ENCODE data around the gene LRRC52. TPM values are rescaled to one million over a fixed set of nuclear protein-coding genes. Genes with fewer than 3 reads are reported as not detected.

LRRC52 gene
- total RNA-seq, 1 donor from 2014 or later: not detected

DNA sequence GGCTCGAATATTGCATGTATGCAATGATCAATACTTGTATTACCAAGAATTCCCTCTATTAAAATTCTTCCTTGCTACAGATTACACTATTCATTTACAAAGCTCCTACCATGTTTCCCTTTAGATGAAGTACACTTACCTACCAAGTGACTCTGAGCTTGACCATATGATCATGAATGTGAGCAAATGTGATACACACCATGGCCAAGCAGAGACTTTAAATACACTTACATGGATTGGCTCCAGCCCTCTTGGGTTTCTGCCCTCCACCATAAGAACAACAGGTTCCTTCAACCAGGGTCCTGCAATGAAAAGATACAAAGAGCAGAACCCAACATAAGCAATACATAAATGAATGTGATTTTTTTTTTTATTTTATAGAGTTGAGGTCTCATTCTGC, 30.0 kb downstream of the LRRC52 start:
- TF ChIP-seq, protein P1, sequence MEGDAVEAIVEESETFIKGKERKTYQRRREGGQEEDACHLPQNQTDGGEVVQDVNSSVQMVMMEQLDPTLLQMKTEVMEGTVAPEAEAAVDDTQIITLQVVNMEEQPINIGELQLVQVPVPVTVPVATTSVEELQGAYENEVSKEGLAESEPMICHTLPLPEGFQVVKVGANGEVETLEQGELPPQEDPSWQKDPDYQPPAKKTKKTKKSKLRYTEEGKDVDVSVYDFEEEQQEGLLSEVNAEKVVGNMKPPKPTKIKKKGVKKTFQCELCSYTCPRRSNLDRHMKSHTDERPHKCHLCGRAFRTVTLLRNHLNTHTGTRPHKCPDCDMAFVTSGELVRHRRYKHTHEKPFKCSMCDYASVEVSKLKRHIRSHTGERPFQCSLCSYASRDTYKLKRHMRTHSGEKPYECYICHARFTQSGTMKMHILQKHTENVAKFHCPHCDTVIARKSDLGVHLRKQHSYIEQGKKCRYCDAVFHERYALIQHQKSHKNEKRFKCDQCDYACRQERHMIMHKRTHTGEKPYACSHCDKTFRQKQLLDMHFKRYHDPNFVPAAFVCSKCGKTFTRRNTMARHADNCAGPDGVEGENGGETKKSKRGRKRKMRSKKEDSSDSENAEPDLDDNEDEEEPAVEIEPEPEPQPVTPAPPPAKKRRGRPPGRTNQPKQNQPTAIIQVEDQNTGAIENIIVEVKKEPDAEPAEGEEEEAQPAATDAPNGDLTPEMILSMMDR (IDR thresholded peaks at IDR 0.05): no peak
- ATAC-seq (ENCODE audit: low read depth): no peak
- DNase-seq: no peak
- H3K36me3 Mint-ChIP-seq (ENCODE audit: low read depth): no peaks in the 10 kb centered on the region
- no peak overlapping the region for H3K4me3 Mint-ChIP-seq
- no peaks in the 10 kb centered on the region for H3K4me1 Mint-ChIP-seq
- intact Hi-C loops (cut with micrococcal nuclease): no loop called here
- no peak overlapping the region for H3K27ac Mint-ChIP-seq
- CTCF ChIA-PET: interaction anchor here (0.8 kb wide), 1 partner anchor 19 kb away, joined by 3 read pairs; no protein-coding TSS in a partner anchor
- peaks cover 26% of the 10 kb centered on the region for H3K27me3 Mint-ChIP-seq
- POLR2A ChIA-PET: no interaction called here
- H3K9me3 Mint-ChIP-seq: no peaks in the 10 kb centered on the region

DNA sequence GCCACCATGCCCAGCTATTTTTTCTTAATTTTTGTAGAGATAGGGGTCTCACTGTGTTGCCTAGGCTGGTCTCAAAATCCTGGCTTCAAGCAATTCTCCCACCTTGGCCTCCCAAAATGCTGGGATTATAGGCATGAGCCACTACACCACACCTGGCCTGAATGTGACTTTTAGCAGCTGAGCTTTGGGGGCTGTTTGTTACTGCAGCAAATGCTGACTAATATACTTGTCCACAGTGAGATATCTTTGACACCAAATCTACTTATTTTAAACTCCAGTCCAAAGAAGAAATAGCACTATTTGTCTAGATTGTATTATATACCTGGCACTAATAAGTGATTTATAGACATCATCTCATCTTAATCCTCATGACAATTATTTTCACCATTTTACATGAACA, 30.5 kb downstream of the LRRC52 start:
- no peaks in the 10 kb centered on the region for H3K36me3 Mint-ChIP-seq (ENCODE audit: low read depth)
- no peaks in the 10 kb centered on the region for H3K9me3 Mint-ChIP-seq
- ATAC-seq (ENCODE audit: low read depth) (no peak), DNase-seq (no peak)
- ChIA-PET POLR2A (no interaction called here), CTCF (no interaction called here)
- no peak overlapping the region for H3K4me3 Mint-ChIP-seq
- H3K27ac Mint-ChIP-seq: no peak overlapping the region
- intact Hi-C loops (cut with micrococcal nuclease): no loop called here
- TF ChIP-seq, protein P1 (IDR thresholded peaks at IDR 0.05): no peak
- peaks cover 25% of the 10 kb centered on the region for H3K27me3 Mint-ChIP-seq
- H3K4me1 Mint-ChIP-seq: no peaks in the 10 kb centered on the region

DNA sequence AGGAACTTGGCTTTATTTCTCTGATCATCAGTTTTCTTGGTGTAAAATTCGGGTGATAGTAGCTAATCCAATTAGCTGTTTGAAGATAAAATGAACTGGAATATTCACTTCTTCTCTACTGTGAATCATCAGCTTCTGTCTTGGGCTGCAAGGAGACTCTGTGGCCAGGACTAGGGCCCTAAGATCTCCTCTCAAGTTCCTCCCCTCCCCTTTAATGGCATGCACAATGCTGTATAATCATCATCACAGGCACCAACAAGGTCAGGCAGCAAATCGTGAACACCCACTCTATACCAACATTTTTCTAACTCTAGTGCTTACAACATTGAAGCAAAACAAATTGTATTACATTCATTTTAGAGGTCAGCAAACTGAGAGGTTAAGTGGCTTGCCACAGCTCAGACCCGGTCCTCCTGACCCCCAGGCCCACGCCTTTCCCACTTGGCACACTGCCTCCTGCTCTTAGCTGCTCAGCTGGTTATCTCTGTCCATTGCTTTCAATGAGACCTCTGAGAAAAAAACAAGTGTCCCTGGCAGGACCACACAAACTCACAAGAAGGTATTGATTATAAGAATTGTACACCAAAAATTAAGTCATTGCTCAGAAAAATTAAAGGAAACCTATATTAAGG, 31.8 kb downstream of the LRRC52 start:
- ChIA-PET CTCF (interaction anchor here (1.3 kb wide), 1 partner anchor 208 kb away, joined by 4 read pairs; no protein-coding TSS in a partner anchor), POLR2A (no interaction called here)
- no peaks in the 10 kb centered on the region for H3K4me1 Mint-ChIP-seq
- no peak for ATAC-seq (ENCODE audit: low read depth)
- TF ChIP-seq, protein P1 (IDR thresholded peaks at IDR 0.05): no peak
- H3K27ac Mint-ChIP-seq: no peak overlapping the region
- peaks cover 18% of the 10 kb centered on the region for H3K27me3 Mint-ChIP-seq
- no peak overlapping the region for H3K4me3 Mint-ChIP-seq
- intact Hi-C loops (cut with micrococcal nuclease): no loop called here
- no peak for DNase-seq
- no peaks in the 10 kb centered on the region for H3K9me3 Mint-ChIP-seq
- no peaks in the 10 kb centered on the region for H3K36me3 Mint-ChIP-seq (ENCODE audit: low read depth)

DNA sequence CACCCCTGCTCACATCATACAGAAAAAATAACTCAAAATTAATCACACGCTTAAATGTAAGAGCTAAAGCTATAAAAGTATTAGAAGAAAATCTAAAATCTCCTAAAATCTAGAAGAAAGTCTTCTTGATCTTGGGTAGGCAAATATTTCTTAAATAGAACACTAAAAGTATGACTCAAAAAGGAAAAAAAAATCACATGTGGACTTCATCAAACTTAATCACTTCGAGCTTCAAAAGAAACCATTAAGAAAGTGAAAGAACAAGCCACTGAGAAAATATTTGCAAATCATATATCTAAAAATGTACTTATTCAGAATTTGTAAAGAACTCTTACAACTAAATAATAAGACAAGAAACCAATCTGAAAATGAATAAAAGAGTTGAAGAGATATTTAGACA, 32.7 kb downstream of the LRRC52 start:
- H3K4me1 Mint-ChIP-seq: no peaks in the 10 kb centered on the region
- intact Hi-C loops (cut with micrococcal nuclease): no loop called here
- ChIA-PET CTCF (no interaction called here), POLR2A (no interaction called here)
- no peaks in the 10 kb centered on the region for H3K36me3 Mint-ChIP-seq (ENCODE audit: low read depth)
- TF ChIP-seq, protein P1 (IDR thresholded peaks at IDR 0.05): no peak
- peaks cover 15% of the 10 kb centered on the region for H3K27me3 Mint-ChIP-seq
- no peak overlapping the region for H3K27ac Mint-ChIP-seq
- no peak for DNase-seq
- no peak overlapping the region for H3K4me3 Mint-ChIP-seq
- ATAC-seq (ENCODE audit: low read depth): no peak
- no peaks in the 10 kb centered on the region for H3K9me3 Mint-ChIP-seq

DNA sequence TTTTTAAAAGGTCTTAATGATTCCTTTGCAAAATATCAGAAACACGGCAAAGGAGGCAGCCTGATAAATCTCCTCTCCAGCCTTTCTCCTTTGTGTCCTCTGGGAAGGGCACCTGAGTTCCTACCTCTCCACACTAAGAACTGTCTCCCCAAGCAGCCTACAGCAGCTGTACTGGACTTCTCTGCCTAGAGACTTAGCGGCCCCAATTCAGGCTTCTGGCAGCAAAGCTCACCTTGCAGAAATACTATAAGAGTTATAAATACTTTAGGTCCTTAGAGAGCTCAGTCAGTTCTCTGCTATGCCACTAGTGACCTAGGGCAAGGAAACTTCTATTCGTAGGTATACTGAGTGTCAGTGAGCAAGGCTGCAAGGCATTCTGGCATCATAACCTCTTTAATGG, 33.9 kb downstream of the LRRC52 start:
- Mint-ChIP-seq H3K36me3 (ENCODE audit: low read depth) (no peaks in the 10 kb centered on the region), H3K4me1 (no peaks in the 10 kb centered on the region), H3K9me3 (no peaks in the 10 kb centered on the region), H3K27ac (no peak overlapping the region), H3K4me3 (no peak overlapping the region), H3K27me3 (peaks cover 12% of the 10 kb centered on the region)
- DNase-seq (no peak), ATAC-seq (ENCODE audit: low read depth) (no peak)
- intact Hi-C loops (cut with micrococcal nuclease): no loop called here
- TF ChIP-seq, protein P1 (IDR thresholded peaks at IDR 0.05): no peak
- POLR2A ChIA-PET: no interaction called here
- CTCF ChIA-PET: no interaction called here
